Measurements from ENCODE around the gene CTLA4. TPM values are rescaled to one million over a fixed set of nuclear protein-coding genes. Genes with fewer than 3 reads are reported as not detected.
"Not testable (repeated sequence)": the region's sequence is repeated elsewhere in the genome, so short reads cannot be mapped to it uniquely, and the experiment has no call there.

CTLA4 gene
- polyA plus RNA-seq, 4 donors, result 0.19 TPM; not detected in 3

- no peak for DNase-seq (ENCODE audit: low read depth in 4 of 4, low spot score in 3 of 4)
Measured at GRCh38 chr2:203855274-203855673, 12.3 kb upstream of the CTLA4 start.

DNA sequence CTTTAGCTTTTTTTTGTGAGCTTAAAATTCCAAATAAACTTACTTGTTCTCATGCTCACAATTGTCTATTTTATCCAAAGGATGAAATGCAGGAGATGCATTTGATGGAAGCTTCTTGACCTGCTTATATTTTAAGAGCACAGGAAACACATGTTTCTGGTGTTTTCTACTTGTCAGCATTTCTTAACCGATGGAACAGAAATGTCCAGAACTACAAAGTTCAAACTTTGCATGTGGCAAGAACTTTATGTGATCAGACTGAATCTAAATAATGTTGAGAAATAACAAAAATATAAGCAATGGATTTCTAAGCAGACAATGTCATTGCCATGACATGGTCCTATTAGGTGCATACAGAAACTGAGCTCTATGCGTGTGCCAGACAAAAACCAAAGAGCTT lies 9.9 kb upstream of the CTLA4 start:
- DNase-seq (ENCODE audit: low read depth in 4 of 4, low spot score in 3 of 4), result no peak

DNA sequence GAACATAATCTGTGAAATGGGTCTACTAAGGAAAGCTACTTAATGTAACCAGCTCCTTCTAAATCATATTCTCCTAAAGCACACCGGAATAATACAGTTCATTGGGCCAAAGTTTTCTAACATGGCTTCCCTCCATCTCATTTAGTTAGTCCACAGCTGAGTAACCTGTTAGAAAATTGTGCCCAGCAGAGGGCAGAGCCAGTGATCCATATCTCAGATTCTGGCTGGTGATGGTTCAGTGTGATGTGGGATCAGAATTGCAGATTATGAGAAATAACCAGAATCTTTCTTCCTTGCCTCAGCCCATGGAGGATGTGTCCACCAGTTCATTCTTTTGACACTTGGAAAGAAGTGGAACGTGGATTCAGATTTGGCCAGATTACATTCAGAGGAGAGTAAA lies 9.4 kb upstream of the CTLA4 start:
- no peak for DNase-seq (ENCODE audit: low read depth in 4 of 4, low spot score in 3 of 4)

DNA sequence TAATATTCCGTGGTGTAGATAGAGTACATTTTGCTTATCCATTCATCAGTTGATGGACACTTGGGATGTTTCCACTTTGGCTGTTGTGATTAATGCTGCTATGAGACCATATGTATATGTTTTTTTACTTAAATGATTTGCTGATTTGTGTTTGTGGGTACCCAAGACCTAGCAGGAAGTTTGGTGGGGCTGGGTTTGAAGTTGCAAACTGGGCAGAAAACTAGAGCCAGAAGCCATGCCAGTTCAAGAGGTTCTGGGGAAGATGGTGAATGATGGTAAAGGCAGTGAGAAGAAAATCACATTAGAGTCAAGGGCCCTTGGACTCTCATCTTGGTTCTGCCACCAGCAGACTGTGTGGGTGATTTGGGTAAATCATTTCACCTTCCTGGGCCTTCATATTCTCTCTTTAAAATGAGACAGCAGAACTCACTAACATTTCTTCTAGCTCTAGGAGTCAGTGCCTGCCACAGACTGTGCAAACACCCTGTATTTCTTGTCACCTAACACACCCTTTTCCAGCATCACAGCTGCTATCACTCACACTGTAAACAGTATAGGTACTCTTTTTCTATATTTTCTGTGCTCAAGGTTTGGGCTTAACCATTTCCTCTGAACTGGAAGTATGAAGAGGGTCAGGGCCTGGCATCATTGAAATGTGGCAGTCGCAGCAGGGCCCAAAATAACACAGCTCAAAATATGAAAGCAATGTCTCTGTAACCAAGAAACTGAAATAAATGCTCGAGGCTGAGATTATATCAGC lies 8.4 kb upstream of the CTLA4 start:
- DNase-seq (ENCODE audit: low read depth in 4 of 4, low spot score in 3 of 4), result no peak

- no peak for DNase-seq (ENCODE audit: low read depth in 4 of 4, low spot score in 3 of 4)
Measured at GRCh38 chr2:203861197-203861596, 6.4 kb upstream of the CTLA4 start.

GRCh38 chr2:203861607-203862006 lies 6.0 kb upstream of the CTLA4 start:
- DNase-seq (ENCODE audit: low read depth in 4 of 4, low spot score in 3 of 4), result no peak

DNA sequence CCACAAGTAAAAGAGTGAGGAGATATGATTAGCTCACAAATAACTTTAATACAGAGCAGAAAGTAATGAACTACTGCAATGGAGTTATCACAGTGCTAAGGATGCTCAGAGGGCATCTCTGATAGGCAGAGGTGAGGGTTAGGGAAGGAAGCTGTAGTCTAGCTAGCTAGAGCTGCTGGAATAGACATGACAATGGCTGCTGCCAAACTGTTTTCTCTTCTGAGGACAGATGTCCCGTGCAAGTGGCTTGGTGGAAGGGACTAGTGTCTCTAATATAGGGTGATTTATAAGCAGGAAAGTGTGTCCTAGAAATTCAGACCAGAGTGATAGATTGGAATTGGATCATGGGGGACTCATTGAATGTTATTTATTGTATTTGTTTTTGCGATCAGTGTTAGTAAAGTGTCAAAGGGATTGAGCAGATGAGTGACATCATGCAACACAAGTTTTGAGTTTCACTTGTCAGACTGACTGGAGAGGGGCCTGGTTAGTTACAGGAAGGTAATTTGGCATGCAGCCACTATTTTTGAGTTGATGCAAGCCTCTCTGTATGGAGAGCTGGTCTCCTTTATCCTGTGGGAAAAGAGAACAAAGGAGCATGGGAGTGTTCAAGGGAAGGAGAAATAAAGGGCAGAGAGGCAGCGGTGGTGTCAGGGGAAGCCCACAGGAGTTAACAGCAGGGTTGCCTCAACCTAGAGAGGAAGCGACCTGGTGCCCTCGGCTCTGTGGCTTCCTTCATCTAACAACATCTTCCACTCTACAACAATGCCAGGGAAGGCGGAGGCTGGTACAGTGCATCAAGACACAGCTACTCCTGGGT lies 1.9 kb downstream of the CTLA4 start:
- no peak for DNase-seq (ENCODE audit: low read depth in 4 of 4, low spot score in 3 of 4)

- no peak for DNase-seq (ENCODE audit: low read depth in 4 of 4, low spot score in 3 of 4)
Measured at GRCh38 chr2:203870481-203870880, 2.9 kb downstream of the CTLA4 start.

- DNase-seq (ENCODE audit: low read depth in 4 of 4, low spot score in 3 of 4), result no peak
Measured at GRCh38 chr2:203870941-203871340, 3.4 kb downstream of the CTLA4 start.

- DNase-seq (ENCODE audit: low read depth in 4 of 4, low spot score in 3 of 4), result no peak
Measured at GRCh38 chr2:203871371-203871983, 3.9 kb downstream of the CTLA4 start.

- no peak for DNase-seq (ENCODE audit: low read depth in 4 of 4, low spot score in 3 of 4)
Measured at GRCh38 chr2:203873461-203873860, 5.9 kb downstream of the CTLA4 start.

- no peak for DNase-seq (ENCODE audit: low read depth in 4 of 4, low spot score in 3 of 4)
Measured at GRCh38 chr2:203873921-203874631, 6.5 kb downstream of the CTLA4 start.

GRCh38 chr2:203875471-203875870 lies 7.9 kb downstream of the CTLA4 start:
- DNase-seq (ENCODE audit: low read depth in 4 of 4, low spot score in 3 of 4), result no peak

DNA sequence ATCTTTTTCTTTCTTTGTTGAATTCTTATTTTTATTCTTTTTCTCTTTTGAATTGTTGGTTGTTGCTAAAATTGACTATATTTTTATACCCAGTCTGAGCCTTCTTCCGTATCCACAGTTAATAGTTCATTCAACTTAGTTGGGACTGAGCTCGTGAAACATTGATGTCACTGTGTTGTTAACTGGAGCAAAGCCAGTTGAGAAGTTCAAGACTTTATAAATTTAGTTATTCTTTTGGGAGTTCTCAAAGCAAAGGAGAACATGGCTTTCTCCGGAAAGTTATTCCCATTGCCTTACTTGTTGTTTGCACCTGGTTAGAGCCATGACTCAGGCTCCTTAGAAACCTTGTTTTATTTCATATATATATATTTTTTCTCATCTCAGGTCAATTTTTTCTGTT lies 8.8 kb downstream of the CTLA4 start:
- no peak for DNase-seq (ENCODE audit: low read depth in 4 of 4, low spot score in 3 of 4)

DNA sequence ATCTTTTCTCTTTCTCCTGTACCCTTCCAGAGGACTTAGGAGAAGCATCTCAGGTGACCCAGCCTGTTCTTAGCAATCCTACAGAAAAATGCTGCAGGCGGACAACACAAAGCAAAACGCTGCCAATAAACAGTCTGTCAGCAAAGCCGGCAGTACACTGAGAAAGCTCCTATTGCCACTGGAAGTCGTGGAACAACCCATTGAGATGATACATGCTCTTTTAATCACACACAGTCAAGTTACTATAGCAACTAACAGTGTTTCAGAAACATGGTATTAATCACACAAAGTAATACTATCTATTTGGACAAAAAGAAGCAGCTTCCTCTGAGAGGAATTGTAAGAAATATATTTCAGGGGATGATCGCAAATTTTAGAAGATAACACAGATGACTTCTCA lies 10.5 kb downstream of the CTLA4 start:
- no peak for DNase-seq (ENCODE audit: low read depth in 4 of 4, low spot score in 3 of 4)

DNA sequence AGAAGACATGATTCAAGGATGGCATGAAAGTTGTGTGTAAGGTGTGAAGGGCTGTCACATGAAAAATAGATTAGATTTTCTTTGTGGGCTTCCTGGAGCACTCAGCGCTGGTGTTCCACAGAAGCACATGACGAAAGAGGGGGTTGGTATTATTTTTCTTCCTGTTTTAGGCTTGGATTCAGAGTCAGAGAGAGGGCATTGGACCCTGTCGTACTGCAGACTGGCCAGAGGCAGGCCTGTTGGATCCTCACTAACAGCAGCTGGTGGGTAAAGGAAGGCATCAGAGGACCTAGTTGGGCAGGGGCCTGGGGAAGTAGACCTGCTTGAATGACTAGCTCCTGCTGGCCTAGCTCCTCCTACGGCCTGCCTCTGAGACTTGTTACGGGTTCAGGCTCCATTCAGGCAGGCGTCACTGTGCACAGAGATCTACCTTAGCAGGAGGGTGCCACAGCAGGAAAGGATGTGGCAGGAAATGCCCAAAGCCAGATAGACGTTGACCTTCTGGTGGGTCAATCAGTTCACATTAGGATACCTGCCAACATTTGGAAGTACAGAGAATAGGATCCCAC lies 13.1 kb downstream of the CTLA4 start:
- no peak for DNase-seq (ENCODE audit: low read depth in 4 of 4, low spot score in 3 of 4)

- DNase-seq (ENCODE audit: low read depth in 4 of 4, low spot score in 3 of 4), result not testable (repeated sequence)
Measured at GRCh38 chr2:203881185-203881584, 13.6 kb downstream of the CTLA4 start.

DNA sequence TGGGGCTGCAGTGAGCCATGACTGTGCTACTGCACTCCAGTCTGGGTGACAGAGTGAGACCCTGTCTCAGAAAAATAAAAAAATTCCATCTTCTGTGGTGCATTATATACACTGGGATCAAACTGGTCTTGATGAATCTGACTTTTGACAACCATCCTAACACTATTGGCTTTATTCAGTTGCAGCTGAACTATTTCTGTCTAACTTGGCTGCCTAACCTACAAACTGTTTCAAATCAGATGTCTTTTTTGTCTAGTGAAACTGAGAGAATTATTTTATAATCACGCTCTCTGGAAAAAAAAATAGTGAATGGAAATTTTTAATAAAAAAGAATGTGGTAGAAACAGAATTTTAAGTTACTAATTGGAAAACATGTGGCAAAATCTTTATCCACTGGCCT lies 15.0 kb downstream of the CTLA4 start:
- DNase-seq (ENCODE audit: low read depth in 4 of 4, low spot score in 3 of 4), result no peak

DNA sequence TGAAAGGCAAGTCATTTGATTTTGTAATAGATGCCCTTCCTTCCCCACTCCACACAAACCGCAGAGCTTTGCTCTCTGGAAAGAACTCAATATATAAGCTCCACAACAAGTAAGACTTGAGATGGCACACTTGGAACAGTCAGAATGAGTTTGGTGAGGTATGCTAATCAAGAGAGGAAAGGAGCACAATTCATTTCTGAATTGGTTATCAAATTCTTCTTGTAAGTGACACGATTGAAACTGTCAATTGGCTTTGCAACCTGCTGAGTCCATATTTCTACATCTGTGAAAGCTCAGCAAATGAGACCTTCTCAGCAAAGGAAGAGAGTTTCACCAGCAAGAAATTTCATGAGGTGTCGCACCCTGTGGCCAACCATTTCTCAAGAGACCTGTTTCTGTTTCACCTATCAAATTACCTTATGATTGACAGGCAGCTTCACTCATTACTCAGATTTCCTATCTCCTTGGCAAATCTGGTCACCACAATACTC lies 19.1 kb downstream of the CTLA4 start:
- no peak for DNase-seq (ENCODE audit: low read depth in 4 of 4, low spot score in 3 of 4)

DNA sequence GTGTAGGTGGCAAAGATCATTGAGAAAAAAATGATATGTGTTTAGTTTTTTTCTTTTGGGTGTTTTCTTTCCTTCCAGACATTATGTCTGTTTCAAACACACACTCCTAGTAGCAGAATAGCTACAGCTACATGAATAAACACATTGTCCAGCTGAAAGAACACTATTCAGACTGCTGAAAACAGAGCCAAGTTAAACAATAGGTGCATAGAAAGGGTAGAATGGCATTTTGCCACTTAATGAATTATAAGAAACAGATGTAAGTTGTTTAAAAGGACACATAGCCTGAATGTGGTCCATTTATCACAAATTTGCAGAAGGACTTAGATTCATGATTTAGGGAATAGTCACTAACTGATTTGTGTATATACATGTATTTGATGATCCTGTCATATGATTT lies 20.1 kb downstream of the CTLA4 start:
- no peak for DNase-seq (ENCODE audit: low read depth in 4 of 4, low spot score in 3 of 4)

- DNase-seq (ENCODE audit: low read depth in 4 of 4, low spot score in 3 of 4), result no peak
Measured at GRCh38 chr2:203889542-203889941, 22.0 kb downstream of the CTLA4 start.
